PC-3 (cell line): ENCODE measurements around the gene EFR3B. TPM values are rescaled to one million over a fixed set of nuclear protein-coding genes. Genes with fewer than 3 reads are reported as not detected.

Experiments
- ATAC-seq: fragments of 200-7000 bp; cut with Tn5 transposase; 2 replicates; pipeline ENCODE4 v1.9.1; 2020; ENCODE audit warnings: mild to moderate bottlenecking, moderate library complexity
- BruUV-seq: library from RNA; stranded (reverse); fragments of 400-500 nt; replicated peaks from 2 replicates; lab custom pipeline; 2021; lab: Mats Ljungman, UMichigan
- CTCF ChIA-PET: fragments of 300-600 bp; sonication (Branson Sonifier 250); formaldehyde crosslinking; loops from one replicate; lab custom pipeline; 2022; ENCODE audit warnings: antibody characterized with exemption; lab: Charles Lee
- POLR2A ChIA-PET: fragments of 300-600 bp; sonication (Branson Sonifier 250); formaldehyde crosslinking; loops from one replicate; lab custom pipeline; 2022; ENCODE audit warnings: antibody characterized with exemption; ENCODE audit not compliant: unreplicated experiment; lab: Charles Lee
- DNase-seq: peaks from one replicate; pipeline ENCODE4 v3.0.0-alpha.2; 2015
- H2AFZ ChIP-seq: fragments of 300-600 bp; sonication (generic); 2 replicates; pipeline ENCODE4 v1.6.0; 2016; ENCODE audit warnings: antibody characterized with exemption, low read length
- H3F3A ChIP-seq: fragments of 300-600 bp; sonication (generic); one replicate; pipeline ENCODE4 v1.6.0; 2017; ENCODE audit warnings: antibody characterized with exemption, low read length, control low read depth, mild to moderate bottlenecking; ENCODE audit not compliant: unreplicated experiment
- H3K27ac ChIP-seq: fragments of 300-600 bp; sonication (generic); 2 replicates; pipeline ENCODE4 v1.5.1; 2016; ENCODE audit warnings: mild to moderate bottlenecking, low read length
- H3K27me3 ChIP-seq: fragments of 300-600 bp; sonication (generic); 2 replicates; pipeline ENCODE4 v1.6.1; 2016; ENCODE audit warnings: low read length, mixed read lengths
- H3K36me3 ChIP-seq: fragments of 300-600 bp; sonication (generic); 2 replicates; pipeline ENCODE4 v1.6.1; 2016; ENCODE audit warnings: low read depth, mixed run types, low read length, mixed read lengths
- H3K4me1 ChIP-seq: fragments of 300-600 bp; sonication (generic); 2 replicates; pipeline ENCODE4 v1.5.1; 2016; ENCODE audit warnings: low read length; ENCODE audit not compliant: insufficient read depth
- H3K4me2 ChIP-seq: fragments of 300-600 bp; sonication (generic); 2 replicates; pipeline ENCODE4 v1.6.0; 2016; ENCODE audit warnings: low read length
- H3K4me3 ChIP-seq: fragments of 300-600 bp; sonication (generic); 2 replicates; pipeline ENCODE4 v1.5.1; 2016; ENCODE audit warnings: mild to moderate bottlenecking, low read length, mixed read lengths
- H3K79me2 ChIP-seq: fragments of 300-600 bp; sonication (generic); 2 replicates; pipeline ENCODE4 v1.6.1; 2017; ENCODE audit warnings: low read length, mixed read lengths
- H3K9ac ChIP-seq: fragments of 300-600 bp; sonication (generic); 2 replicates; pipeline ENCODE4 v1.6.0; 2016; ENCODE audit warnings: mild to moderate bottlenecking, low read length
- H3K9me2 ChIP-seq: fragments of 300-600 bp; sonication (generic); replicated peaks from 2 replicates; pipeline ENCODE4 v1.6.1; 2016; ENCODE audit warnings: mixed run types, low read length, mixed read lengths
- H3K9me3 ChIP-seq: fragments of 300-600 bp; sonication (generic); 2 replicates; pipeline ENCODE4 v1.6.1; 2016; ENCODE audit warnings: low read length, mixed read lengths
- H4K20me1 ChIP-seq: fragments of 300-600 bp; sonication (generic); 2 replicates; pipeline ENCODE4 v1.6.1; 2016; ENCODE audit warnings: low read length, mixed read lengths
- EZH2 ChIP-seq: fragments of 300-600 bp; sonication (generic); IDR thresholded peaks from one replicate; pipeline ENCODE4 v1.6.1; 2017; ENCODE audit warnings: antibody characterized with exemption, mild to moderate bottlenecking, low read length; ENCODE audit not compliant: unreplicated experiment
- EZH2phosphoT487 ChIP-seq: fragments of 300-600 bp; sonication (generic); IDR thresholded peaks from 2 replicates; pipeline ENCODE4 v1.6.1; 2018; ENCODE audit warnings: mild to moderate bottlenecking, antibody characterized with exemption, low read length, borderline replicate concordance
- intact Hi-C: fragments of 100-400 bp; cut with micrococcal nuclease; formaldehyde crosslinking; loops from 2 replicates; pipeline ENCODE4 v1.9.0; 2023
- total RNA-seq: library from RNA; depleted of rRNA; stranded (reverse); fragments of >200 nt; gene quantifications from 2 replicates; pipeline ENCODE4 v1.2.3, GENCODE V29; 2014
- TF ChIP-seq, protein P1 (sequence below): fragments of 300-600 bp; sonication (generic); conservative IDR thresholded peaks from 2 replicates; pipeline ENCODE4 v1.5.1; 2017; ENCODE audit warnings: antibody characterized with exemption, low read depth, mild to moderate bottlenecking, low read length

The EFR3B gene
- total RNA-seq, 1 experiment from 2014 or later: 4.6 TPM

DNA sequence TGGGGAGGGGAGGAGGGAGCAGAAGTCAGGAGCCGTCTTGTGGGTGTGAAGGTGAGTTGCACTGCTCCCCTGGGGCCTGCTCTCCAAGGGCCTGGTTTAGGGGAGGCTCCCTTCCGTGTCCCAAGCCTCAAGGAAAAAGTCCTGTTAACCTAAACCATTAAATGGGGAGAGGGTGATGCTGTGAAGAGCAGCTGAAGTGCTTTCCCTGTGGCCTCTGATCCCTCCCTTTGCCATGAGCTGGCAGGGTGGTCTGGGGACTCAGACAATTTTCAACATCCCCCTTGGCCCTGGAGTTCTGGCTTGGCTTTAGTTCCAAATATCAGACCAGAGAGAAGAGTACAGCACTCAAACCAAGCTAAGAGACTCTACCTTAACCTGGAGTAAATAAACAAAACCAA, 127.2 kb downstream of the EFR3B start:
- no peak overlapping the region; the same call in 1 of the 2 replicates for H3K4me2 ChIP-seq
- intact Hi-C loops: no loop called here
- BruUV-seq: no TSS peak
- no peak for TF ChIP-seq EZH2
- TF ChIP-seq, protein P1, sequence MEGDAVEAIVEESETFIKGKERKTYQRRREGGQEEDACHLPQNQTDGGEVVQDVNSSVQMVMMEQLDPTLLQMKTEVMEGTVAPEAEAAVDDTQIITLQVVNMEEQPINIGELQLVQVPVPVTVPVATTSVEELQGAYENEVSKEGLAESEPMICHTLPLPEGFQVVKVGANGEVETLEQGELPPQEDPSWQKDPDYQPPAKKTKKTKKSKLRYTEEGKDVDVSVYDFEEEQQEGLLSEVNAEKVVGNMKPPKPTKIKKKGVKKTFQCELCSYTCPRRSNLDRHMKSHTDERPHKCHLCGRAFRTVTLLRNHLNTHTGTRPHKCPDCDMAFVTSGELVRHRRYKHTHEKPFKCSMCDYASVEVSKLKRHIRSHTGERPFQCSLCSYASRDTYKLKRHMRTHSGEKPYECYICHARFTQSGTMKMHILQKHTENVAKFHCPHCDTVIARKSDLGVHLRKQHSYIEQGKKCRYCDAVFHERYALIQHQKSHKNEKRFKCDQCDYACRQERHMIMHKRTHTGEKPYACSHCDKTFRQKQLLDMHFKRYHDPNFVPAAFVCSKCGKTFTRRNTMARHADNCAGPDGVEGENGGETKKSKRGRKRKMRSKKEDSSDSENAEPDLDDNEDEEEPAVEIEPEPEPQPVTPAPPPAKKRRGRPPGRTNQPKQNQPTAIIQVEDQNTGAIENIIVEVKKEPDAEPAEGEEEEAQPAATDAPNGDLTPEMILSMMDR: no peak
- no peak for TF ChIP-seq EZH2phosphoT487
- no peak overlapping the region for H3K4me3 ChIP-seq
- no peaks in the 10 kb centered on the region for H4K20me1 ChIP-seq
- H3K9me2 ChIP-seq: no peaks in the 10 kb centered on the region
- CTCF ChIA-PET: no interaction called here
- H3K27ac ChIP-seq: no peak overlapping the region
- no peaks in the 10 kb centered on the region for H3K9me3 ChIP-seq
- H3K27me3 ChIP-seq: peaks cover 41% of the 10 kb centered on the region
- no peaks in the 10 kb centered on the region for H3K36me3 ChIP-seq
- no peaks in the 10 kb centered on the region for H3K4me1 ChIP-seq
- no peaks in the 10 kb centered on the region for H3K79me2 ChIP-seq
- POLR2A ChIA-PET: no interaction called here
- no peak for ATAC-seq
- H3F3A ChIP-seq: no peaks in the 10 kb centered on the region
- H2AFZ ChIP-seq: no peak overlapping the region
- no peak for DNase-seq
- no peak overlapping the region for H3K9ac ChIP-seq

DNA sequence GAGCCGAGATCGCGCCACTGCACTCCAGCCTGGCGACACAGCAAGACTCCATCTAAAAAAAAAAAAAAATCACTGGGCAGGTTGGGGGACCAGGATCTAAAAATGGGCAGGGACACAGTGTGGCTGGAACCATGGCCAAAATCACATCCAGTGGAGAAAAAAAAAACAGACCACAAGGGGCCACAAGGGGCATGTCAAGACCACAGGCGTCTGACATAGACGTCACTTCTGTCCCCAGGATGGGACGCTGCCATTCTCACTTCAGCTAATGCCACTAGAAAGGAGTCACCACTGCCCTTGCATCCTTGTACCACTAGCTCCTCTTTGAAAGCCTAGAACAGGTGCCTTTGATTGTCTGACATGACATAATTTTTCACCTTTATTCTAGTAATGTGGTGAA, 129.0 kb downstream of the EFR3B start:
- ChIA-PET POLR2A (no interaction called here), CTCF (no interaction called here)
- H3K9me3 ChIP-seq: no peaks in the 10 kb centered on the region
- no peaks in the 10 kb centered on the region for H3K79me2 ChIP-seq
- intact Hi-C loops: no loop called here
- DNase-seq (no peak), ATAC-seq (no peak)
- no peak overlapping the region for H3K4me2 ChIP-seq
- no peak for TF ChIP-seq EZH2
- TF ChIP-seq EZH2phosphoT487: no peak
- TF ChIP-seq, protein P1: no peak
- no TSS peak for BruUV-seq
- no peaks in the 10 kb centered on the region for H3K4me1 ChIP-seq
- peaks cover 50% of the 10 kb centered on the region for H3K27me3 ChIP-seq
- H3K36me3 ChIP-seq: no peaks in the 10 kb centered on the region
- no peaks in the 10 kb centered on the region for H3K9me2 ChIP-seq
- no peaks in the 10 kb centered on the region for H3F3A ChIP-seq
- H3K4me3 ChIP-seq: no peak overlapping the region
- H3K9ac ChIP-seq: no peak overlapping the region
- no peak overlapping the region for H3K27ac ChIP-seq
- no peak overlapping the region for H2AFZ ChIP-seq
- H4K20me1 ChIP-seq: no peaks in the 10 kb centered on the region

GRCh38 chr2:25173719-25174118, 131.8 kb downstream of the EFR3B start:
- H3K4me2 ChIP-seq: no peak overlapping the region
- TF ChIP-seq, protein P1: no peak
- no peak for TF ChIP-seq EZH2phosphoT487
- no peak for TF ChIP-seq EZH2
- H3K9me2 ChIP-seq: no peaks in the 10 kb centered on the region
- no peaks in the 10 kb centered on the region for H3K9me3 ChIP-seq
- no TSS peak for BruUV-seq
- intact Hi-C loops: no loop called here
- H3K27me3 ChIP-seq: peaks cover 35% of the 10 kb centered on the region
- ChIA-PET CTCF (no interaction called here), POLR2A (no interaction called here)
- no peak overlapping the region for H3K9ac ChIP-seq
- no peak for DNase-seq
- no peaks in the 10 kb centered on the region for H3K36me3 ChIP-seq
- no peak for ATAC-seq
- H3K27ac ChIP-seq: no peak overlapping the region
- H3K4me1 ChIP-seq: no peaks in the 10 kb centered on the region
- no peak overlapping the region for H3K4me3 ChIP-seq
- H3F3A ChIP-seq: no peaks in the 10 kb centered on the region
- H4K20me1 ChIP-seq: no peaks in the 10 kb centered on the region
- H3K79me2 ChIP-seq: no peaks in the 10 kb centered on the region
- H2AFZ ChIP-seq: no peak overlapping the region
